NCI-H524 treated with DMSO at 0.1 percent for 48 hours (cell line): ENCODE results near the gene SNX19.

Source experiments
- DNase-seq: peaks from one replicate; lab custom pipeline; 2025; lab: John Stamatoyannopoulos, UW

SNX19 gene

DNA sequence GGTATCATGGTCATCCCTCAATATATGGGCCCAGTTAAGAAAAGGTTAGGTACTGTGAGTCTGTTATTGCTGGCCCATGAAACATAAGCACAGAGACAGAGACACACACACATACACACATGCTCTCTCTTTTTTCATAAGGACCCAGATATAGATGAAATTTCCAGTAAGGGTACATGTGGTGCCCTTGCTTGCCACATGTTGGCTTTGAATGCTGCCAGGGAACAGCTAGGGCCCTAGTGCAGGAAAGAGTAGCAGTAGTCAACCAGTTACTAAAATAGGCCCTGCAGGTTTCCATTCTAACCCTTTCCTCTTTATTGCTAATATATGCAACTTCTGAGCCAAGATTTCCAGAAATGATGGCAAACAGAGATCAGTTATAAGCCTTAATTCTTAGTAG lies 9.1 kb downstream of the SNX19 start:
- DNase-seq = no peak

DNA sequence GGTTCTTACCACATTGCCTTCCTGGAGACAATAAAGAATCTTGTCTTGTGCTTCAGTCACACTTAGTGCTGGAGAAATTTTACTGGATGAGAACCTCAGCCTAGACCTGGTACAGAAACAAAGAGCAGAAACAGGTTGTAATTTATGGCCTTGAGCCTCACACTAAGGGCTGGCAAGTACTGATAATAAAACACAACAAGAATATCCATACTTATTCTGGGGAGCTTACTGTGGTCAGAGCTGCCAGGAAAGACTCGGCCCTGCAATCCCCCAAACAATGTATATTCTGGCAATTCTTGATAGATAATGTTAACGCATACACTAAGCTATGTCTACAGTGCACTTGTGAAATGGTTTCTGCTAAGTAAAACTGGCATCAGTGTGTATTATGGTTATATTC lies 9.7 kb downstream of the SNX19 start:
- DNase-seq = no peak

DNA sequence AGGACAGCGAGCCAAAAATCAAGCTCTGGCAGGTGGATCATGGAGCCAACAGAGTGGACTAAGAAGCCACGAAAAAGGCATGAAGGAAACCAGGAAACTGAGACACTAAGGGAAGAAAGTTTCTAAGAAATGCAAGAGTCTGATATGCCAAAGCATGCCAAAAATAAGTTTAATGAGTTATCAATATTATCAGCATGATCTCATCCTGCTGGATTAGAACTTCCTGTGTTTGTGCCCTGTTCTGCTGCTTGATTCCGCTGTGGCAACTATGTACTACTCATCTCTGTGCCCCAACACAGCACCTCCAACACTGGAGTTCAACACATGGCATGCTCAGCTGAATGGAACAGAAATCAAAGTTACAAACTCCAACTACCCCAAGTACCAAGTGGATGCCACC lies 10.8 kb downstream of the SNX19 start:
- no peak for DNase-seq

DNA sequence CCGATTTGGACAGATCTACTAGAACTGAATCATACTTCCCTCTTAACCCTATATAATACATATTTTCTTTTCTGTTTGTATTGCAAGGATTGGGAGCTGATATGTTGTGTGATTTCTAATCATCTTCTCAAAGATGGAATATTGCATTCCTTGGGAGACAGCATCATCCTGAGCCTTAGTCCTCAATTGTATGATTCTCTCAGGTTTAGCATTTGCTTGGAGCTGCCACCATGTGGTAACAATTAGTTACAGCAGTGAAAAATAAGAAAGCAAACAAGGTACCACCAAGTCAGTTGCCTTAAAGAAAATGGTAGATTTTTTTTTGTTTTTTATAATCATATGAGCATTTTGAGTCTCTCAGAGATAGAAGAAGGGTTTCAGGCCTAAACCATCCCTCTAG lies 11.9 kb downstream of the SNX19 start:
- no peak for DNase-seq

DNA sequence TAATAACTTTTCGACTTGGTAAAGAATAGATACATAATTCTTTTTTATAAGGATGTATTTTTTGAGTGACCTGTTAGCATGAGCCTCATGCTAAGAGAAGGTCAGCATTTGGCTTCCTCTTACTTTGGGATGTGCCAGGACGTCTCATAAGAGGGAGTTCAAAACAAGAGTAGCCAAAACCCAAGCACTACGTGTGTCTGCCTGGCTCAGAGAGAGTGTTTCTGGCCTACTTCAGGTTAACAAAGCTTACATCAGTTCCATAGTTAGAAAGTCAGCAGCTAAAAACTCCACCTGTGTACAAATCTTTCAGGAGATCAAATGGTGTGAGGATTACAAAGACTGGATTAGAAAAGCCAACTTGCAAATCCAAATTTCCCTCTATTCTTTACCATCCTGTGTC lies 13.9 kb downstream of the SNX19 start:
- DNase-seq = no peak

DNA sequence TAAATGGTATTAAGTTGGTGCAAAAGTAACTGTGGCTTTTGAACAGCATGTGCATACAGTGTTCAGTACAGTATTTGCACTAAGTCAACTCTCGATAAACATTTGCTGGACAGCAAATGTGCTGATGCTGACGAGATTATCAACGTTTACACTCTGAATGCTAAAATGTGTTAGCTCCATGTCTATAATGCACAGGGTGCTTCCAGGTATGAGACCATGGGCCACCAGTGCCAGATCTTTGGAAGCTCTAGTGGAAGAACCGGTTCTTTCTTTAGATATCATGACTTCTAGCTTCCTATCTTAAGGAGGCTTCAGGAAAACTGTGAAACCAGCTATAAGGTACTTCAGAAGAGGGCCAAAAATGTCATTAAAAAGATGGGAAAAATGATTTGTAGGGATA lies 17.2 kb downstream of the SNX19 start:
- no peak for DNase-seq

DNA sequence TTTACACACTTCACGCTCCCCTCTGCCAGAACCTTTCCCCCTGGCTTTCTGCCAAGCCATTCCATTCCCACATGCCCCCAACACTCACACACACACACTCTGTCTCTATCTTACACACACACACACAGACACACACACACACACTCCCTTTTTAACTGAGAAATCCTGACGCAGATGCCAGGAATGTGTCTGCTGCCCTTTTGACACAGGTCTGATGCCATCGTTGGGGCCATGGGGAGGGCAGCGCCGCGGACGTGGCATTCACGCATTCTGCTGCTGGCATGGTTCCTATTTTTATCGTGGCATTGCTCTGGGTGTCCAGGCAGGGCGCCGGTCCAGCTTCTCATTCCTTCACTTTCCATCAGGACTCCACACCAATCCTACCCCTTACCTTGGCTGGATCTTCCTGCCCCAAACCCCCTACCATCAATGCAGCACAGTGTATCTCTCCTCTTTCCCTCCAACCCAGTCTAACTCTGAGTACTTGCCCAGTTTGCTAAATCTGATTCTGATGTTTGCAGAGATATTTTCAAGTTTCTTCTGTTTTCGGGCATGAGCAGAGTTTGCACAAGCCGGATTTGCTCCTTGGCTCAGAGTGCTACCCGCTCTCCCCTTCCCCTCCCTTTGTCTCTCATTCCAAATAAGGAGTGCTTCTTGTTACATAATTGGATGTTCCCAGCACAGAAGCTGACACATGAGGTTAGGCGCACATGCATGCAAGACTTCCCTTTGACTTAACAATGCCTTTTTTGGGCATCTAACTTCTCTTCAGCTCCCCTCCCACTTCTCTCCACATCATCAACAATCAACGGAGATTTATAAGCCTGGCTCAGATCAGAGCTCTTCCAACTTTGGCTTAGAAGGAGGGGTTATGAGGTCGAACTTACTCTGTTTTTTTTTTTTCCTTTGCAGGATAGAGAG lies 18.8 kb downstream of the SNX19 start:
- no peak for DNase-seq

DNA sequence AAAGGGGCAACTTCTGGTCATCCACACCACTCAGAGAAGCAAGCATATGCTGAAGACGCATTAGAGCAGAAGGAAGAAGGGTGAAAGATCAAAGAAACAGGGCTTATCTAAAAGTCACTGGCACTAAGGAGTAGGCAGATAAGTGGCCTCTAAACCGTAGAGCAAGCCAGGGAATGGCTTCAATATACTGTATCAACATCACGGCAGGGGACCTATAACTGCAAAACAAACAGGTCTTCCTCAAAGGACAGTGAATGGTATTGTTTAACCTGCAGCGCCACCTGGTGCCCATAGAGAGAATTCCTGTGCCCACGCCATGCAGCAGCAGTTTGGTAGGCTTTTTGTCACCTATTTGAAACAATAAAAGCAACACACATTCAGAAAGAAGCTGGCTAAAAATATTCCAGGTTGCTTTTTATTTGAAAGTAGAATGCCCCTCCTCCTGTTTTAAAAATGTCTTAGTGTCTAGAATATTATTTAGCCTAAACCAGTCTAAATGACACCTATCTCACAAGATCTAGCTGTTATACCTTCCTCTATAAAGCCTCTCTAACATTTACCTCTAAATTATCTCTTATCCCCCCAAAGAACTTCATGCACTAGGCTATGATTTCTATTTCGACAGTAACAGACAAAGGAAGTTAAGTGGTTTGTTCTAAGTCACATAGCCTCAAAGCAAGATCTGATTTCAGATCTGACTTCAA lies 21.8 kb downstream of the SNX19 start:
- DNase-seq = no peak

DNA sequence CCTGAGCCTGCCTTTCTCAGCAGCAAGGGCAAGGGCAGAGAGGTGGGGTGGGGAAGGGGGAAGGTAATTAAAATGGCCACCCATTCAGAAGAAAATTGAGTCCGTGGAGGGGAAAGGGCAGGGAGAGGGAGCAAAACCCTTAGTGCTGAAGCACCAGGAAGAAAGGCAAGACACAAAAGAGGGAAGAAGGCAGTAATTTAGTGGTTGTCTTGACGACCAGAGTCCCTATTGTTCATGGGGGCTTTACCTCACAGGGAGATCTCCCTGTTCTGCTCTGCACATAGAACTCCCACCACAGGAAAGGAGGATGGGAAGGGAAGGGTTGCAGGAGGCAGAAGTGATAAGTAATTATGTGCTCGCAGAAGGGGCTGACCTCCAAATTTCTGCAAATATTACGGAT lies 23.4 kb downstream of the SNX19 start:
- no peak for DNase-seq

DNA sequence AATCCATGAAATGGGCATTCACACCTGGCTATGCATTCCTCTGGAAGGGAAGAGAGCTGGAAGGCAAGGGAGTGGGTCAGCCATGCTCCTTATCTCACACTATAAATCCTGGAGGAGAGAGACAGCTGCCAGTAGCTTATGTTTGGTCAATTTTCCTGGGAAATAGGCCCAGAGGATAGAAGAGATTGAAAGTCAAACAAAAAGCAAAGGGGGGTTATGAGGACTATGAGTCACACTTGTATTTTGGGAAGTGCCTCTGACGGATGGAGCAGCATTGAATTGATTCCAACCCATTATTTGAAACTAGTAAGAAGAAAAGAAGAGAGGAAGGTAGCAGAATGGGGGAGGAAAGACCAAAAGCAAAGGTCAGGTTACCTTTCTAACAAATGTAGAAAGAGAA lies 25.0 kb downstream of the SNX19 start:
- no peak for DNase-seq

DNA sequence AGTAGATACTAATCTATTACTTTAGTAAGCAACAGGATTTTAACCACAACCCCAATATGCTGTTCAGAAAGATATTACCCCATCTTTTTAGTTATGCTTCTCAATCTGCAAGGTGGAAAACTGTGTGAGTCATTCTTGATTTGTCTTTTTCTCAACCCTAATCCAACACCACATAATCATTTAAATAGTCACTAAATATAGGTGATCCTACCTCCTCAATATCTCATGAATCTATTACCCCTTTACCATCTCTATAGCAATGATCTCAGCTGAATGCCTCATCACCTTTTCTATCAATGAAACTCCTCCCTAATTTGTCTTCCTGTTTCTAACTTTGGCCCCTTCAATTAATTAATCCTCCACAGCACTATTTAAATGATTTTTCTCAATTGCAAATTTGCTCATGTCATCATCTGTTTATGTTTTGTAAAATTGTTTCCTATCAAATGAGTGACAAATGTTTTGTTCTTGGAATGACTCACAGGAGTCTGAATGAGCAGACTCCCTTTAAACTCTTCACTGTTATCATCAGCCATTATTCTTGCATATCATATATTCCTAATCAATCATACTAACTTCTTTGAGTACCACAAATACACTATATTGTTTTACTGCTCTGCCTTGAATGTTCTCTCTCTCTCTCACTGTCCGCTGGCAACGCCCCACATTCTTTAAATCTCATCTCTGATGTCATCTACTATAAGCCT lies 26.1 kb downstream of the SNX19 start:
- DNase-seq = no peak

DNA sequence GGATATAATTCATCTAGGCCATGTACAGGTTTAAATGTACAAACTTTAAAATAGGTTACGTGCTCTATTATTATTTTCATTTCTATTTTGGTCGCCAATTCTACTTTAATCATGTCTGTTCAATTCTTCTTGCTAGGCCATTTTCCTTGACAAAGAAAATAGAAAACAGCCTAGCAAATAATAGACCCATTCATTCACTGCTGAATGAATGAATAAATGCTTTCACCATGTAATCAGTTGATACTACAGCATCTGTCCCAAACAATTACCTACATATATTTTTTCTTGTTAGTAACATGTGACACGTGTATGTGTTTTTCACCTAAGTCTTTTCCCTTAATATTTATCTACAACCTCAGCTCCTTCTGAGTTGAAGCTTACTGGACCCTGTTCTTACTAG lies 27.5 kb downstream of the SNX19 start:
- DNase-seq = no peak

DNA sequence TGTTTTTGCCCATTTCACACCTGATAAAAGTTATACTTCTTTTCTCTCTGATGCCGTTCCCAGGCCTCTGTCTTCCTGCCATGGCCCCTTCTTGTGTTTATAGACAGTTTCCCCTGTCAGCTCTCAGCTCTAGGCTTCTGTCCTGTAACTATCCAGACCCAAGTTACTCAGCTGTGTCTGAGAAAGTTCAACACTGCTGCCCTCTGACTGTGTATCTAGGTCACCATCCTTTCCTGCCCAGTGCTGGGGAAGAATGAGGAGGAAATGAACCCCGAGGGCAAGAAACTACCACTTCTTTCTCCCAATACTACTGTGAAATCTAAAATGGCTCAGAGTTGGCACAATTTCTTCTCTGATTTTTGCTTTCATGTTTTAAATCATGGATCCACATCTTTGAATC lies 29.6 kb downstream of the SNX19 start:
- DNase-seq = no peak

DNA sequence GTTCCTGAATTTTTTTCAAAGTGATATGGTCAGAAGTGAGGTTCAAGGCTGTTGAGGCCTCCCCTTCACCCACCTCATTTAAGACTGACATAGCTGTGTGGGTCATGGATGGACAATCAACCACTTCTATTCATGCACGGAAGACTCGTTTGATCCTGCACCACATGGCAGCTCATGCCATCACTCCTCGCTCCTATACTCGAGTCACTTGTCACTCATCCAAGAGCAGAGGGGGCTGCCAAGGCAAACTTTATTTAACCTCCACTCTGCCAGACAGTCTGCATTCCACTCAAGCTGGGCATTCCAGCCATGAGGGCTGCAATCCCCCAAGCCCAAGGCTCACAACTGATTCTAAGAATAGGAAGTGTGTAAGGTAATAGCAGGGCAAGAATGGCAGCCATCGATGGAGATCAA lies 34.1 kb downstream of the SNX19 start:
- no peak for DNase-seq

DNA sequence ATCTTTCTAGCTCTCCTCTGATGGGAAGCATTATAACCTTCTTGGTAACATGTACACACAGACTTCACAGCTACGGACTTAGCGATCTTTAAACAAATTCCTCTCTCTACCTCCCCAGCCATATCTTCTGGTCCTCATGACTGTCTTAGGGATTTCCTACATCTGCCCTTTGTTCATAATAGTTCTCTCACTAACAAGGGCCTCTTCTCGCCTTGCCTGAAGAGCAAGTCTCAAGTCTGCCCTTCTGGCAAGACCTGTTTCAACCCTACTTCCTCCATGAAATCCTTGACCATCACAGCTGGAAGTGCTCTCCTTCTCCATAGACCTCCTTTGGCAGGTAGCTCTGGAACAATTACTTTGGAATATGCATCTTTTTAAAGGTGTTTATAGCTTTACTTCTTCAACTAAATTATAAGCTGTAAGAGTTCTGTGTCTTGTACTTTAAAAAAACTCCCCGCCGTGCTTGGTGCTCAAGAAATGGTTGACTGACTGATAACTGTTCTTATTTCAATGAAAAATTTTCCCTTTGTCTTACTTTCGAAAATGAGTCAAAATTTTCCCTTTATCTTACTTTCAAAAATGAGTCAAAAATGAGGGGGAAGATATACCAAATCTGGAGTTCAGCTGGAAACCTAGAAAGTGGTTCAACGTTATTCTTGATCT lies 34.7 kb downstream of the SNX19 start:
- DNase-seq = no peak

DNA sequence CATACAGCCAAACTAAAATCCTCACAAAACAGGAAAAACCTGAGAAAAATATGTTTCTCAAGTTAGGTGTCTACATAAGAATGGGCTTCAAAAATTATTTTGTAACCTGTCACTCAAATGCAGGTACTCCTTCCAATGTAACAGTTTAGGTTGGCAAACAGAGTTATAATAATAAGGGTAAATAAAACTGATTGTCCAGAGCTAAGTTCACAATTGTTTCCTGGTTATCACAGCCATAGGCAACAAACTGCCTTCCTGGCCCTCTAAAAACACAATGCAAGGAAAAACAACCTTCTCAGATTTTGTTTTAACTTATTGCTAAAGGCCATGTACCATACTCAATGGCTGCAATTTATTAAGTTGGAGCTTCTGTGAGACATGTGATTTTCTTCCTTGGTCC lies 36.4 kb downstream of the SNX19 start:
- no peak for DNase-seq

DNA sequence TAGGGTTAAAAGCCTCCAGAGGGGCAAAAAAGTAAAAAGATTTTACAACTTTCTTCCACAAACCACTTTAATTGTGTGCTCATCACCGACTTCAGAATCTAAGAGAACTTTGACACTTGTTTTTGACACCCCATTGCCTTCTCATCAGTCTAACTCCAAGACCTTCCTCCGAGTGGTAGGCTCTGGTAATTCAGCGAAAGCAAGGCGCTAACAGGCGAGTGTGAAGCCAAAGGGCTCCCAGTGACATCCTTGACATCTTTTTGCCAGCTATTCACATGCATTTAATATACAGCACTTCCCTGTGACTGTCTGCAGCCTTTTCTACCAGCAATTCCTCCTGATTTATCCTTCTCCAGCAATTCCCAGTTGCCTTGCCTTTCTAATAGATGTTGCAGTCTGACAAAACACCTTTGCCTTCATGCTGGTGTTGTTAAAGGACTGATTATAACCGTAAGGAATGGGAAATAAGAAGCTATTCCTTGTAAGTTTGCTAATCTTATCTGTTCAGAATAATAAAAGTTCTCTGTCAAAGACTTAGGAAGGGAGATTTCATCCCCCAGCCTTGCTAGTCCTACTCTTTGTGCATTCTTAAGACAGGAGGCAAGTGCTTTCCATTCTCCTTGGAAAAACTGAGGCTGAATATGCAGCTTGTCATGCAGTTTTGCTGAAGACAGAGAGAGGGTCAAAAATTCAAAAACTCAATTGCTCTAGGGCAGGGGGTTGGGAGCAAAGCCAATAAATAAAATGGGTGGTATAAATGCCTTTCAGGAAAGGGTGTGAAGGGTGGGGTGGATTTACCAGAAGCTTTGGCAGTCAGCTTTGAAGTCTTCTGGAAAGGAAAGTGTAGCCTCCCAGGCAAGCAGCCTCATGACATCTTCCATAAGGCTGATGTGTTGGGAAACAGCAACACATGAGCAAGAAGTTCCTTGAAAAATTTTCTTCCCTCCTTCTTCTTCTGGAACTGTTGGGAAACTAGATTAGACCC lies 39.1 kb downstream of the SNX19 start:
- no peak for DNase-seq

DNA sequence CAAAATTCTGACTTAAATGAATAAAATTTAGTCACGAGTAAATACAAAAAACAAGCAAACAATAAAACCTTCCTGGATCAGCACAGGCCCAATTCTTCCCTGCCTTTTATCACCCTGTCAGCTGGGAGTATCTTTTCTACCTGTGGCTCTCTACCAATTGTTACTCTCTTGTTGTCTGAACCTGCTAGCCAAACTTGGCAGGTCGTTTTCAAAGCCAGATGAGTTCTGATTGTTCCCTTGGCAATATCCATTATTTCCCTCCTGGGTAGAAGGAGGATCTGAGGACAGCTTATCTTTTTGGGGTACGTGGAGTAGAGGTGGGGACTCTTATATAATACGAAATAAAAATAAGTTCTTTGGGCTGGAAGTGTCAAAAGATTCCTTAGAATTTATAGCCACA lies 40.2 kb downstream of the SNX19 start:
- no peak for DNase-seq

DNA sequence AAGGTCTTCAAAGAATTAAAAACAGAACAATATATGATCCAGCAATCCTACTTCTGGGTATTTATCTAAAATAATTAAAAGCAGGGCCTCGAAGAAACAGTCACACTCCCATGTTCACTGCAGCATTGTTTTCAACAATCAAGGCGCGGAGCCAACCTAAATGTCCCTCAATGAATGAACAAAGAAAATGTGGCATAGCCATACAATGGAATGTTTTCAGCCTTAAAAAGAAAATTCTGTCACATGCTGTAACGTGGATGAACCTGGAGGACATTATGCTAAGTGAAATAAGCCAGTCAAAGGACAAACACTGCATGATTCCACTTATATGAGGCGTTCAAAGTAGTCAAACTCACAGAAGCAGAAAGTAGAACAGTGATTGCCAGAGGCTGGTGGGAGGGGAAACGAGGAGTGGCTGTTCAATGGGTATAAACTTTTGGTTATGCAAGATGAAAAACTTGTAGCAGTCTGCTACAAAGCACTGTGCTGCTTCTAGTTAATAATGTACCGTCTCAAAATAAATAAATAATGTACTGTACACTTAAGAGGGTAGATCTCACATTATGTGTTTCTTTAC lies 41.2 kb downstream of the SNX19 start:
- no peak for DNase-seq

DNA sequence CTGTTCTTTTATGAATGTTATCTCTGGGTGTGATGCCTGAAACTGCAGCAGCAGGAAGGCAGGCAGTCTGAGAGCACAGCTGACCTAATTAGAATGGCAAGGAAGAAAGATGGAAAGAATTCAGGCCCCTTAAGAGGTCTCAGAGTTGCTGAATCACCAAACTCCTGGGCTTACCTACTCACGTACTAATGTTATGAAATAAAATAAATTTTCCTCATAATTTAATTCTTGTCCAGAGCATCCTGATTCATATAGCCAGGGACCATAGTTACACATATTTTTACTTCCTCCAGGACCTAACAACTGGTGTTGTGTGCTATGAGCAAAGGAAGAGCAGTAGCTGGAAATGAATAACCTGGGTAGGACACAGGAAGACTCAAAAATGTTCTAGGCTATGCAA lies 41.9 kb downstream of the SNX19 start:
- no peak for DNase-seq

DNA sequence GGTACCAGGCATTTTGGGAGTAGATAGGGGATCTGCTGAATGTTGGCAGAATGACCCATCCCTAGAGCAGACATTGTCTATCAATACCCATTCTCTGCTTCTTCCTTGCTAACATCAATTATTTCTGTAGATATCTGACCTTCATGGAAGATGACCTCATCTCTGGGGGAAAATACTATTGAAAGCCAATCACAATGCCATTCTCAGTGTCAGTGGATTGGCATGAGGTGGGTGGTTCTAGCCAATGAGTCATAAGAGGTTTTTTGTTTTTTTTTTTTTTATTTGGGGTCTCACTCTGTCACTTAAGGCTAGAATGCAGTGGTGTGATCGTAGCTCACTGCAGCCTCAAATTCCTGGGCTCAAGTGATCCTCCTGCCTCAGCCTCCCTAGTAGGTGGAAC lies 42.5 kb downstream of the SNX19 start:
- no peak for DNase-seq
